ENCODE measurements around the gene ZNF565.
"Not testable (repeated sequence)": the region's sequence is repeated elsewhere in the genome, so short reads cannot be mapped to it uniquely, and the experiment has no call there.

ZNF565 gene

DNA sequence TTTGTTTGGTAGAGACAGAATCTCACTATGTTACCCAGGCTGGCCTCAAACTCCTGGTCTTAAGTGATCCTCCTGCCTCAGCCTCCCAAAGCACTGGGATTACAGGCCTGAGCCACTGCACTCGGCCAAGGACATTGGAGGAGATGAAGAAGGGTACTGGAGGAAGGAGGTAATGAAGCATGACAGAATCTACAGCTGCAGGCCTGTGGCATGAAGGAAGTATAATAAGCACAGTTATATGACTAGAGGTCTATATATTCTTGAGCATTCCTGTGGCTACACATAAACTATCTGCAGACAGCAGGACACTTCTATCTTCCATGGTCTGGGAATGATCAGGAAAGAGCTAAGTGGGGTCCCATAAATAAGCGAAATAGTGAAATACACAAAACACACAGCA, 18.2 kb downstream of the ZNF565 start:
- no peak for DNase-seq (ENCODE audit: low read depth)
- TF ChIP-seq POLR2A (IDR thresholded peaks at IDR 0.05; ENCODE audit: extremely low read depth, insufficient read length), result no peak

DNA sequence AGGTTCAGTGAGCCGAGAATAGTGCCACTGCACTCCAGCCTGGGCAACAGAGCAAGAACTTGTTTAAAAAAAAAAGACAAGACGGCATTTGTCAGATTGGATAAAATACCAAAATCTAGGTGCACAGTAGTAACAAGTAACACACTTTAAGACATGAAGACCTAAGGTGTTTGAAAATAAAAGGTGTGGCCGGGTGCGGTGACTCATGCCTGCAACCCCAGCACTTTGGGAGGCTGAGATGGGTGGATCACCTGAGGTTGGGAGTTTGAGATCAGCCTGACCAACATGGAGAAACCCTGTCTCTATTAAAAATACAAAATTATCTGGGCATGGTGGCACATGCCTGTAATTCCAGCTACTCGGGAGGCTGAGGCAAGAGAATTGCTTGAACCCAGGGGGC, 27.7 kb downstream of the ZNF565 start:
- not testable (repeated sequence) for DNase-seq (ENCODE audit: low read depth)

More for the DNA sequence above, 18.2 kb downstream of the ZNF565 start:
- H3K4me3 ChIP-seq (ENCODE audit: low read depth, low read length), result no peak overlapping the region

DNA sequence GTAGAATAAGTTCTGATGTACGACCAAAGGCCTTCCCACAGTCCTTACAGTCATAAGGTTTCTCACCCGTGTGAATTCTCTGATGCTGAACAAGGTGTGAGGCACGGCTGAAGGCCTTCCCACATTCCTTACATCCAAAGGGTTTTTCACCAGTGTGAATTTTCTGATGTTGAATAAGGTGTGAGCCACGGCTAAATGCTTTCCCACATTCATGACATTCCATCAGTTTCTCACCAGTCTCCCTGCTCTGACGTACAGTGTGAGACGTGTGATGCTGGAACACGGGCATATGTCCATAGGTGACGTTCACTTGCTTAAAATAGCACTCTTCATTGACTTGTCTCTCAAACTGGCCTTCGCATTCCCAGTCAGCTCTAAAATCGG, 31.2 kb downstream of the ZNF565 start:
- DNase-seq (ENCODE audit: low read depth), result no peak
- TF ChIP-seq, protein P1, sequence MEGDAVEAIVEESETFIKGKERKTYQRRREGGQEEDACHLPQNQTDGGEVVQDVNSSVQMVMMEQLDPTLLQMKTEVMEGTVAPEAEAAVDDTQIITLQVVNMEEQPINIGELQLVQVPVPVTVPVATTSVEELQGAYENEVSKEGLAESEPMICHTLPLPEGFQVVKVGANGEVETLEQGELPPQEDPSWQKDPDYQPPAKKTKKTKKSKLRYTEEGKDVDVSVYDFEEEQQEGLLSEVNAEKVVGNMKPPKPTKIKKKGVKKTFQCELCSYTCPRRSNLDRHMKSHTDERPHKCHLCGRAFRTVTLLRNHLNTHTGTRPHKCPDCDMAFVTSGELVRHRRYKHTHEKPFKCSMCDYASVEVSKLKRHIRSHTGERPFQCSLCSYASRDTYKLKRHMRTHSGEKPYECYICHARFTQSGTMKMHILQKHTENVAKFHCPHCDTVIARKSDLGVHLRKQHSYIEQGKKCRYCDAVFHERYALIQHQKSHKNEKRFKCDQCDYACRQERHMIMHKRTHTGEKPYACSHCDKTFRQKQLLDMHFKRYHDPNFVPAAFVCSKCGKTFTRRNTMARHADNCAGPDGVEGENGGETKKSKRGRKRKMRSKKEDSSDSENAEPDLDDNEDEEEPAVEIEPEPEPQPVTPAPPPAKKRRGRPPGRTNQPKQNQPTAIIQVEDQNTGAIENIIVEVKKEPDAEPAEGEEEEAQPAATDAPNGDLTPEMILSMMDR (IDR thresholded peaks at IDR 0.05; ENCODE audit: low read depth, low read length), result no peak
- TF ChIP-seq, protein P2, sequence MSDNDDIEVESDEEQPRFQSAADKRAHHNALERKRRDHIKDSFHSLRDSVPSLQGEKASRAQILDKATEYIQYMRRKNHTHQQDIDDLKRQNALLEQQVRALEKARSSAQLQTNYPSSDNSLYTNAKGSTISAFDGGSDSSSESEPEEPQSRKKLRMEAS (IDR thresholded peaks at IDR 0.05; ENCODE audit: low read depth, low read length), result no peak
- no peak for TF ChIP-seq POLR2A (IDR thresholded peaks at IDR 0.05; ENCODE audit: extremely low read depth, insufficient read length)
- no peak for TF ChIP-seq MYC (IDR thresholded peaks at IDR 0.05; ENCODE audit: low read depth, low read length)
- H3K4me3 ChIP-seq (ENCODE audit: low read depth, low read length), result no peak overlapping the region

More for the DNA sequence above, 27.7 kb downstream of the ZNF565 start:
- H3K4me3 ChIP-seq (ENCODE audit: low read depth, low read length), result not testable (repeated sequence)

DNA sequence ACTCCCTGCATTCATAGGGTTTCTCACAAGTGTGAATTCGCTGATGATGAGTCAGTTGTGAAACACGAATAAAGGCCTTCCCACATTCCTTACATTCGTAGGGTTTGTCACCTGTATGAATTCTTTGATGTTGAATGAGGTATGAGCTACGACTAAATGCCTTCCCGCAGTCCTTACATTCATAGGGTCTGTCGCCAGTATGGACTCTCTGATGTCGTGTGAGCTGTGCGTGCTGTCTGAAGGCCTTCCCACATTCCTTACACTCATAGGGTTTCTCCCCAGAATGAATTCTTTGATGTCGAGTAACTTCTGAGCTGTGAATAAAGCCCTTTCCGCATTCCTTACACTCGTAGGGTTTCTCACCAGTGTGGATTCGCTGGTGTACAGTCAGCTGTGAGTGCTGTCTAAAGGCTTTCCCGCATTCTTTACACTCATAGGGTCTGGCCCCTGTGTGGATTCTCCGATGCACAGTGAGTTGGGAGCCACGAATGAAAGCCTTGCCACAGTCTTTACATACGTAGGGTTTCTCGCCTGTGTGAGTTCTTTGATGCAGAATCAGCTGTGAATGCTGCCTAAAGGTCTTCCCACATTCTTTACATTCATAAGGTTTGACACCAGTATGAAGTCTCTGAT, 31.7 kb downstream of the ZNF565 start:
- DNase-seq (ENCODE audit: low read depth), result no peak
- no peak for TF ChIP-seq MYC (IDR thresholded peaks at IDR 0.05; ENCODE audit: low read depth, low read length)
- TF ChIP-seq, protein P2 (IDR thresholded peaks at IDR 0.05; ENCODE audit: low read depth, low read length), result no peak
- TF ChIP-seq, protein P1 (IDR thresholded peaks at IDR 0.05; ENCODE audit: low read depth, low read length), result no peak
- TF ChIP-seq POLR2A (IDR thresholded peaks at IDR 0.05; ENCODE audit: extremely low read depth, insufficient read length), result no peak
- no peak overlapping the region for H3K4me3 ChIP-seq (ENCODE audit: low read depth, low read length)

DNA sequence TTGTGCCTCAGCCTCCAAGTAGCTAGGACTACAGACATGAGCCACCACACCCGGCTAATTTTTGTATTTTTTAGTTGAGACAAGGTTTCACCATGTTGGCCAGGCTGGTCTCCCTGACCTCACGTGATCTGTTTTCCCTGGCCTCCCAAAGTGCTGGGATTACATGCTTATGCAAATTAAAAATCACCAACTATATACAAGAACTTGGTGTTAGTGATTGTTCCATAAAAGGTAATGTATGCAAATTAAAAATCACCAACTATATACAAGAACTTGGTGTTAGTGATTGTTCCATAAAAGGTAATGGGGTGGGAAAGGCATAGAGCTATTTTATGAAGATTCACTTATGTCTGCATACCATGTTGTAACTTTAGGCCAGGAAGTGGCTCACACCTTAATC, 35.4 kb downstream of the ZNF565 start:
- not testable (repeated sequence) for H3K4me3 ChIP-seq (ENCODE audit: low read depth, low read length); DNase-seq (ENCODE audit: low read depth)

DNA sequence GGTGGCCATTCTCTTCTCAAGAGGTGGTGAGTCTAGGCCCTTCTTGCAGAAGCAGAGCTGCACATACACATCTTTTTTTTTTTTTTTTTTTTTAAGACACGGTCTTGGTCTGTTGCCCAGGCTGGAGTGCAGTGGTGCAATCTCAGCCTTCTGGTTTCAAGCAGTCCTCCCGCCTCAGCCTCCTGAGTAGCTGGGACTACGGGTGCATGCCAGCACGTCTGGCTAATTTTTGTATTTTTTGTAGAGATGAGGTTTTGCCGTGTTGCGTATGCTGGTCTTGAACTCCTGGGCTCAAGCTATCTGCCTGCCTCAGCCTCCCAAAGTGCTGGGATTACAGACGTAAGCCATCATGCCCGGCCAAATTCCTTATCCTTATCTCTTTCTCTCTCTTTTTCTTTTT, 40.6 kb downstream of the ZNF565 start:
- not testable (repeated sequence) for DNase-seq (ENCODE audit: low read depth); H3K4me3 ChIP-seq (ENCODE audit: low read depth, low read length)

DNA sequence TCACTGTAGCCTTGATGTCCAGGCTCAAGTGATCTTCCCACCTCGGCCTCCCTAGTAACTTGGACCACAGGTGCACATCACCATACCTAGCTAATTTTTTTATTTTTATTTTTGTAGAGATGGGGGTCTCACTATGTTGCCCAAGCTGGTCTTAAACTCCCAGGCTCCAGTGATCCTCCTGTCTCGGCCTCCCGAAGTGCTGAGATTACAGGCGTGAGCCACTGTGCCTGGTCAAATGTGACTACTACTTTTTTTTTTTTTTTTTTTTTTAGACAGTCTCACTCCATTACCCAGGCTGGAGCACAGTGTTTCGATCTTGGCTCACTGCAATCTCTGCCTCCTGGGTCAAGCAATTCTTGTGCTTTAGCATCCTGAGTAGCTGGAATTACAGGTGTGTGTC, 41.6 kb downstream of the ZNF565 start:
- H3K4me3 ChIP-seq (ENCODE audit: low read depth, low read length), result no peak overlapping the region
- DNase-seq (ENCODE audit: low read depth), result no peak
- TF ChIP-seq, protein P1 (IDR thresholded peaks at IDR 0.05; ENCODE audit: low read depth, low read length), result no peak
- TF ChIP-seq MYC (IDR thresholded peaks at IDR 0.05; ENCODE audit: low read depth, low read length) (no peak), POLR2A (IDR thresholded peaks at IDR 0.05; ENCODE audit: extremely low read depth, insufficient read length) (no peak)
- TF ChIP-seq, protein P2 (IDR thresholded peaks at IDR 0.05; ENCODE audit: low read depth, low read length), result no peak

DNA sequence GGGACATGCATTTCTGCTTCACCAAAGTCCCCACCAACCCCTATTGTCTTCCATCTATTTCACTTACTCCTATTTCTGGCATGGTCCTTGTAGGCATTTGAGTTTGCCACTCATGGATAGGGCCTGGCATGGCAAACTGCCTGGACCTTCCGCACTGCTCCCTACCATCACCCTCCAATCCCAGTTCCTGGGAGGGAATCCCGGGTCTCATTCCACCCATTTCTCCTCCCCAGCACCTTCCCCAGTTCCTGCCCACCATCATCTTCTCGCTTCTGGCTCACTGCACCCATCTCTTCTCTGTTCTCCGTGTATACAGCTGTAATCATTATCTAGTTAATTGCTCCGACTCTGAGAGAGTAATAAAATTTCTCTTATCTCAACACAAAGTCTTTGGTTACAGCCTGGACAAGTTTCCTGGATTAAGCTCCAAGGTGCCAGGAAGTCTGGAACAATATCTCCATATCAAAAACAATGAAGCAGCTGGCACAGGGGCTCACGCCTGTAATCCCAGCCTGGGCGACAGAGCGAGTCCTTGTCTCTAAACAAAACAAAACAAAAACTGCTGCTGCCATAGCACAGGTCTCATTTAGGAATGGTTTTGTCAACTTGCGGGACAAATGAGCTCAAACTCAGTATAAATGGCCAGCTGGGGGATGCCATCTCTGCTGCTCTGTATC, 45.2 kb downstream of the ZNF565 start:
- no peak for DNase-seq (ENCODE audit: low read depth)

More for the DNA sequence above, 45.2 kb downstream of the ZNF565 start:
- H3K4me3 ChIP-seq (ENCODE audit: low read depth, low read length), result no peak overlapping the region
- TF ChIP-seq POLR2A (IDR thresholded peaks at IDR 0.05; ENCODE audit: extremely low read depth, insufficient read length) (no peak), MYC (IDR thresholded peaks at IDR 0.05; ENCODE audit: low read depth, low read length) (no peak)
- TF ChIP-seq, protein P1 (IDR thresholded peaks at IDR 0.05; ENCODE audit: low read depth, low read length), result no peak
- TF ChIP-seq, protein P2 (IDR thresholded peaks at IDR 0.05; ENCODE audit: low read depth, low read length), result no peak

All from NB4 (cell line).